NOMO-1 (cell line): ENCODE measurements around the gene OCA2.
"Not testable (repeated sequence)": the region's sequence is repeated elsewhere in the genome, so short reads cannot be mapped to it uniquely, and the experiment has no call there.

Experiments
- DNase-seq, 2 experiments: peaks; one replicate each; lab custom pipeline; 2025; ENCODE audit not compliant: unreplicated experiment in 2 of 2; lab: John Stamatoyannopoulos, UW

The OCA2 gene

DNA sequence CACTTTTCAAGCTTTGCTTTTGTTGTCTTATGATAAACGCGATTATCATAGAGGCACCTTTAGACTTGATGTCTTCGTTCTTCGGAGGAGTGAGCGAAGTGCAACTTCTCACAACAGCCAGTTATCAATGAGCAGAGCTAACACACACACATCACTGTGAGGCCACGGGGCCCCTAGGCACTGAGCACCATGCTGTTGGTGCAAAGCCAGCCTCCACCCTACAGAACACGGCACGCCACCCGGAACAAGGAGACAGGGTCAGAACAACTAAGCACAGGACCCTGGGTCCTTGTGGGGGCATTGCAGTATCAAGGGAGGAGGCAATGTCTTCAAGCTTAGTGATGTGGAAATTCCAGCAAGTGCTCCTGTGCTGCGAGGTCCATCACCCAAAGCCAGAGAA lies 244.5 kb downstream of the OCA2 start:
- DNase-seq, result no peak

DNA sequence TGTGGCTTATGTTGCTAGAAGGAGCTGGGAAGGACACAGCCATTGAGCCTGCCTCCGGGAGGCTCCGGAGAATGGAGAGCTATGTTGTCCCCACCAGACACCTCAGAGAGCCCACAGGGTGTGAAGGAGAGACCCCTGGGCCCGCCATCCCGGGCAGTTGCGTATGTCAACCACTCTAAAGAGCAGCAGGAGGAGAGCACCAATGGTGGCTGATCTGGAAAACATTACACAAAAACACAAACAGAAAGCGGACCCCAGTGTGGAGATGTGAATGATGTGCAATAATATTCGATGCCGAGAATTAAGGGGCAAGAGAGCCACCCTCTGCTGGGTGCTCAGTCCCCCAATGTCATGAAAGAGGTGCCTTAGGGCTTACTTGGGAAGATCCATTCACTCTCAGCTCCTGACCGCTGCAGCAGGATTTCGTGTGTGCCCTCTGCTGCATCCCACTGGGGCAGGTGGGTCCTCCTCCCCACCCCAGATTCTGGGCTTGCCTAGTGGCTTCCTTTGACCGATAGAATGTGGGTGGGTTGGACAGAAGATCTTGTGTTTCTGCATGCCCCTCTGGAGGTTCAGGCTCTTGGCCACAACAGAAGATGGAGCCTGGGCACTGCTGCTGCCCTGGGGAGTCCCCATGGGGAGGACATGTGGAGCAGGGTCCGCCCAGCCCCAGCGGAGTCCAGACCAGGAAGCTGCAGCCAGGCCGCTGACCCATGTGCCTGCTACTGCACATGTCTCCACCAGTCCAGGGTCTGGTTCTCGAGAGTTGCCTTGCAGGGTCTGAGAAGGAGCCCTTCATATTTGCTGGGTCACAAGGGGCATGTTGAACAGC lies 245.3 kb downstream of the OCA2 start:
- no peak for DNase-seq

DNA sequence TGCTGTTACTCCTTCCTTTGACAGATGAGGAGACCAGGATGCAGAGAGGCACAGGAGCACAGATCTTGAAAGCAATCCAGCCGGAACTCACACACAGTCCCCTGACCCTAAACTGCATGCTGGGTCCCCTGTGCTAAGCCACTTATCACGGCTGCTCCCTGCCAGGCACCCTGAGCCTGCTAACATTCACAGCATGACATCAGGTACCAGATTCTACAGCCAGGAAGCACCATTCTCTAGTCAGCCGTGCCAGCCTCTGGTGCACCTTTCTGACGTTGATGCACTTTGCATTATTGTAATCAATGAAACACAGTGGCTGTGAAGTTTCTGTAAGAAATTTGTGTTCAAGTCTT lies 247.3 kb downstream of the OCA2 start:
- DNase-seq, result no peak

DNA sequence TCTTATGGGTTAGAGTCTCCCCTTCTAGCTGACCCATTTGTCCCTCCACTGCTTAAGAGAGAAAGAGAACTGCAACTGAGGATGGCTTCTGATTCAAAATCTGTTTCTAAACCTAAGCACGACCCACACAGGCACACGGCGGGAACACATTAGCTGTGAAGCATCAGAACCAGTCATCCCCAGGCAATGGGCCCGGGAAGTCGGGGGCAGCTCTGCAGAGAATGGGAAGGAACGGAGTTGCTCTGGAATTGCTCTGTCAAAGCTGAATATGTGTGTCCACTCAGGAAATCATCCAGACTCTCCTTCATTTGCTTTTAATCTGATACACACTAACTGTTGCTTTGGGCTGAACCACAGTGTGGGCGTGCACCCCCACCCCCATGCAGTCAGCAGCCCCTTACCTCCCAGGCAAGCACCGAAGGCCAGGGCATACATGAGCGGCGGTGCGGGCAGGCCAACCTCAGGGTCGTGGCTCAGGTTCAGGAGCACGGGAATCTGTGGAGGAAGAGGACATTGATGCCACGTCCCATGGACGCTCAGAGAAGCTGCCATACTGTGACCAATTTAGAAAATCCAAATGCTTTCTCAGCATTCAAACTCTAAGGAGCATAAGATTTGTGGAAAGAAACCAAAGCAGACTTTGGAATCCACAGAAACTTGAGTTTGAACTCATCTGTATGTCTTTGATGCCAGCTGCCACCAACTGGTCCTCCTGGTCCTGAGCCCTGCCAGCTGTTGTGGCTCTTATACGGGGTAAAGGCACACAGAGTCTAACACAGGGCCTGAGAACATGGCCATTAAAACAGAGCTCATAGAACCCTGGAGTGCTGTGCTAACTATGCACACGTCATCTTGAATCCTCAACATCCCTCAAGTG lies 247.9 kb downstream of the OCA2 start:
- DNase-seq, result no peak

DNA sequence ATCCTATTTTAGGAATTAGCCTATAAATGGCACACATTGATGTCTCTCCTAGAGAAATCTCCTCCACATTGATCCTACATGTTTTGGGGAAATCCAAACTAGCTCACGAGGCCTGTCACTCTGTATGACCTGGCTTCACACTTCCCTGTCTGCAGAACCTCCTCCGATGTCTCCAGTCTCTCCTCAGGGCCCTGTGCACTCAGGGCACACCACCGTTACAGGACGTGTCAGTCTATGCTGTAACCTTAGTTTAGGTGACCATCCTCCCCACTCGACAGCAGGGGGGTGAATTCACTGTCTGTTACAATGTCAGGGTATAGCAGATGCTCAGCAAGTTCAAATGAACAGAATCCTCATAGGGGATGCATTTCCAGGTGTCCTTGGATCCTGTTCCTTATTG lies 249.1 kb downstream of the OCA2 start:
- DNase-seq, result no peak

DNA sequence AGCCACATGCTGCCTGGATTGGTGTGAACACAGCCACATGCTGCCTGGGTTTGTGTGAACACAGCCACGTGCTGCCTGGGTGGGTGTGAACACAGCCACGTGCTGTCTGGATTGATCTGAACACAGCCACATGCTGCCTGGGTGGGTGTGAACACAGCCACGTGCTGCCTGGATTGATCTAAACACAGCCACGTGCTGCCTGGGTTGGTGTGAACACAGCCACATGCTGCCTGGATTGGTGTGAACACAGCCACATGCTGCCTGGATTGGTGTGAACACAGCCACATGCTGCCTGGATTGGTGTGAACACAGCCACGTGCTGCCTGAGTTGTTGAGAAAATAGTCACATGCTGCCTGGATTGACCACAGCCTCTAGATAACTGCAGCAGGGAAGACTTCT lies 250.2 kb downstream of the OCA2 start:
- DNase-seq, result not testable (repeated sequence)

DNA sequence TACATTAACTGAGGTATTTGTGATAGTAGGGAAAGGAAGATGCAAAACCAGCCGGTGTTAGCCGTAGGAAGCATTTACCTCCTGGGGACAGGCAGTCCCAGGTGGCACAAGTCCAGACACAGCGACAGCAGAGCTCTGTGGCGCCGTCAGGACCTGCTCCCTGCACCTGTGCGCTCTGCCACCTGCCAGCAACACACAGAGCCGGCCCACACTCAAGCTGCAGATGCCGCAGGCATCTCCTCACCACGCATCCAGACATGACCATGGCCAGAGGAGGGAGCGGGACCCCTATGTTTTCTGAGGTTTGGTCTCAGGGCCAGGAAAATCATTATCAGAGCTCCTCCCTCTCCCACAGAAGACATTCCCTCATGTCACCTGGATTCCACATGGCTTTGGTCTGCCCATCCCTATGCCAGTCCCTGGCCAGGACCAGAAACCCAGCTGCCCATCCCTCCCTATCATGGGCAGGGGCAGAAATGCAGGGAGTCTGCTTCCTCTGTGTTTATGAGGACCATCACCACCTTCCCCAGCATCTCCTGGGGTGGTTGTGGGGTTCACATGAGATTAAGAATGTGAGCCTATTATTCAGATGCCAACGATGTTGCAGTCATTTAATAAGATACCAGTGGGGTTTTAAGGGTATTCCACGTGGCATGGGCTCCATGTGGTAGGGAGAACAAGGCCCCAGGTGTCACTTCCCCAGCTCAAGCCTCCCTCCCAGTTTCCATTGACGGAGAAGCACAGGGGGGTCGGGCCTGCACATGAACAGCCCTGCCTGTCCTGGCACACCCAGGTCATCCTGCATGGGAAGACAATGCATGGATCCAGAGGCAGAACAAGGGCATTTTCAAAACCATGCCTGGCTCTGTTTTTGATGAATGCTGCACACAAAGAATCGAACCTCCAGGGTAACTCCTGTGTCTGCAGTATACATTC lies 251.1 kb downstream of the OCA2 start:
- DNase-seq, result no peak

DNA sequence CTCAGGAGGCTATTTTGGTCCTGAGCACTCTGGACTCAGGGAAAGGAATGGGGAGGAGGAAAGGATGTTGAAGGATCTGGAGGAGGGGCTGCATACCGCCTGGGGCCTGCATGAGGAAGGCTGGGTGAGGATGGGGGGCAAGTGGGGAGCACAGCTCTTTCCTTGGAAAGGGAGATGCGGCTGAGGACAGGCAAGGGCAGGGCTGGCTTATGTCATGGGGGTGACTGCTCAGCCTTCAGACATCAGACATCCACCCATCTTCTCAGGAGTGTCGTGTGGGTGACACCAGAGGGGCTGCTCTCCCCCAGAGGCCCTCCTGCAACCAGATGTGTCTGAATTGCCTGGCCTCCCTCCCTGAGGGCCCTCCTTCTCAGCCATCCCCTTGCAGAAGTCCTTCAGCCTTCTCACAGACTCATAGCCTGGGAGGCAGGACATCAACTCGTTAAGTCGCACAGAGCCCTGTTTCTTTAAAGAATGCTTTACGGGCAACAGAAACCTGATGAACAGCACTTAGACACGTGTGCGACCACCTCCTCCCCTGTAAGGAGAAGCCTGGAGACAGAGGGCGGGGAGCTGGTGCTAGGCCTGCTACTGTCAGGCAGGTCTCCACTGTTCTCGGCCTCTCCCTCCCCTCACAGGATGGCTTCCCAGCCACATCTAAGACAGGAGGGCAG lies 252.3 kb downstream of the OCA2 start:
- no peak for DNase-seq

DNA sequence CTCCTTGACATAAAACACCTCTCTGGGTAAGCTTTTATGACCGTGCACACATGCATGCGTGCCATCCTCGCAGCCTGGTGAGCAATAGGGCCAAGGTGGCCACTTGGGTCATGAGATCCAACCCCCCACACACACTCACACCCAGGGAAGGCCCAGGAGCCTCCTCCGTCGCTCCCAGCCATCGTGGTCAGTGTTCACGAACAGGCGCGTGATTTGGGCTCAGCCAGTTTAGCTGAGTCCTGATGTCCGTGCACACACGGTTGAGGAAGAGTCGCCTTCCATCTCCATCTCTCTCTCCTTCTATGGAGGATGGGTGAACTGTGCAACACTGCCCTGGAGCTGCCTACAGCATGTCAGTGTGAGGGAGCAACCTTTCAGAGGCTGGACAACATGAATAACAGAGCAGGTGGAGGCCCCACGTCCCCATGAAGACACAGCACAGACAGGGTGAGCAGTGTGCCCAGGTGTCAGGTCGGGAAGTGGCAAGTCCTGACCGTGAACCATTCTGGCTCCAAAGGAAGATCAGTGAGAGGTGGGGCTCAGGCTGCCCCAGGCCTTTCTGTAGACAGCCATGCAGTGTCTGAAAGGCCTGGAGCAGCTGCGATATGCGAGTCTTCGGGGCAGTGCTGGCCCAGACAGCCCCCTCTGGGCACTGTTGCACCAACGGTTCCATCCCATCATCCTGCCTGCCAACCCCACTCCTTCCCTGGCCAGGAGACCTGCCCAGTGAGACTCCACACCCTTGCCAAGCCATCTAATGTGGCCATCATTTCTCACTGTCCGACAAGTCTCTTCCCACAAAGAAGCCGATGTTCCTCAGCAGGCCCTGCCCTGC lies 253.4 kb downstream of the OCA2 start:
- no peak for DNase-seq

DNA sequence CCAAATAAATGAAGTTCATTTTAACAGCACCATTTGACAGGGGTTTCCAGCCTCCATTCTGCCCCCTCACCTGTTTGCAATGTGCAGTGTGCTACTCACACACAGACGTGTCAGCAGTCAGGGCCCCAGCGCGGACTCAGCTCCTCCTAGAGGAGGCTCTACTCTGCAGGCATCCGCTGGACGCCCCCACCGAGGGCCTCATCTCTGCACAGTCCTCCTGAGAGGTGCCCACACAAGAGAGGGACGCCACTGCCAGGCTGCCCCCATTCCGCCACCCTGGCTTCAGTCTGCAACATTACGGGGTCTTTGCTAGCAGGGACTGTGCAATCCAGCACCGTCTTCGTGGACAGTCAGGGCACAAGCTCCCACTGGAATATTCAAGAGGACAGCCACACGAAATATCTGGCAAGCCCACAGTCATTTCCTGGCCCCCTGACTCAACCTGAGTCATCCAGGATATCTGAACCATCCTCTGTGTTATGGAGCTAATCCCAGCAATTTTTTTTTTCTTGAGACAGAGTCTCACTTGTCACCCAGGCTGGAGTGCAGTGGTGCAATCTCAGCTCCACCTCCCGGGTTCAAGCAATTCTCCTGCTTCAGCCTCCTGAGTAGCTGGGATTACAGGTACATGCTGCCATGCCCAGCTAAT lies 255.0 kb downstream of the OCA2 start:
- DNase-seq, result no peak

DNA sequence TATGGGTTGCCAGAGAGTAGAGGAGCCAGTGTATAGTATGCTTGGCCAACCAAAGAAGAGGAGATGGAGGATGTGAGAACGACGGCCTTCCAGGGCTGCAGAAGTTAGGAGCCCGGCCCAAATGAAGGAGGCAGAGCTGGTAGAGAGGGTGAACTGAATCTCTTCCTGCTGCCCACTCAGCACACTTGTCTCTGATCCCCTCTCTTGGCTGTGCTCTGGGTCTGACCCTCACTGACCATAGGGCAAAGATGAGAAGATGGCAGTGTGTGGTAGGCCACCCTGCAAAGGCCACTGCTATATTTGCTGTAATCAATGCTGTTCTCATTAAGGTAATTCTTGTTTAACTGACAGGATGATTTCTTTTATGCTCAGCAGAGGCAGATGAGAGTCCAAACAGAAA lies 256.0 kb downstream of the OCA2 start:
- no peak for DNase-seq

DNA sequence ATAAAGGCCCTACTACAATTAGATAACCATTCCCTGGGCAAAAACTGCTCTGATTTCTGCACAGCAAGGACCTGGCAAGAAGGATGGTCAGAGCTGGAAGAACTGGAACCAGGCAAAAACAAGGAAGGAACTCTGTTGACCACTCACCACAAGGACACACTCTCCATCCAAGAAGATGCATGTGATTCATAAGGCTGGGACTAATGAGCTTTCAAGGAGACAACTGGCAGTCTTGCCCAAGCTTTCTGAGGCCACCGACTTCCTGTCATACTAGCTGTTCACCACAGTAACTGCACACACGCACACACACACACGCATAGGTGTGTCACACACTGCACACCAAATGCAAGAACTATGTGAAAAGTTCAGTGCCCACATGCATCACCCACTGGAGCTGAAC lies 256.6 kb downstream of the OCA2 start:
- DNase-seq, result no peak

DNA sequence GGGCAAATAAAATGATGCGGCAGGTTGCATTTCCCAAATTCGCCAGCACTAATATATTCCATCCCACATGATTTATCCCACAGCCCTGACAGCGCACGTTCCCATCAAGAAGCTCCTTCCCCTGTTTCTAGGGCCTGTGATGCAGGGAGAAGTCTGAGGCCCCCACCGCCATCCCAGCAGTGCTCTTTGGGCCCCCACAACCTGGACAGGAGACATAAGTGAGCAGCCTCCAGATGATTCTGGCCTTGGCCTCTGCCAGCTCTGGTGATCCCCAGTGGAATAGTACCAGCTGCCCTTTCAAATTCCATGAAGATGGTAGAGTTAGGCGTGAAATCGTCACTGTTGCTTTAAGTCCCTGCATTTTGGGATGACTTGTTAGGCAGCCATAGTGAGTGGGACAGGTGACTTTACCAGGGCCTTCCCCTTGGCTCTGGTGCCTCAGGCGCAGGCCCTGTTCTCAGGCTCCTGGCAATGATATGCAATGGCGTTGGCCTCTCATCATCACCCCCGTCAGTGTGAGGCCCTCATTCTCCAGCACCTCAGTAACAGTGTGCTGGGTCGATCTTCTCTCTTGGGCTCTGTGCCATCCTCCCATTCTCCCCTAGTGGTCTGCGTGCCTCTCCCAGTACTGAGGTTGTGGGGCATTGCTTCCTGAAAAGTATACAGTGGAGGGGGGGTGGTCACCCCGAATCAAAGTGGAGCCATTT lies 263.7 kb downstream of the OCA2 start:
- no peak for DNase-seq

DNA sequence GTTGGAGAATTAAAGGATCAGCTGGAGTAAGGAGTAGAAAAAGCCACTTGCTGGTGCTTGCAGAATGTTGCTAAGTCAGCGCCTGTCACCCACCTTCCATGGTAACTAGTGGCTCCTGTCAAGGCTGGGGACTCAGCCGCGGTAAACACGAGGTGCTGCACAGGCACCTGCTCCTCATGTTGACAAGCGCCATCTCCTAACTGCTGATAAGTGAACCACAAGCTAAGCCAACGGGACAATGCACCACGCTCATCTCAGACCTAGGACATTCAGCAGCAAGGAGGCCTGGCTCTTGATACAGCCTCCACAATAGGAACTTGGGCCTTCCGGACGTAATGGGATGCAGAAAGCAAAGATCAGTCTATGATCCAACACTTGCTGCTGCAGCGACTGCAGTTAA lies 264.4 kb downstream of the OCA2 start:
- no peak for DNase-seq

DNA sequence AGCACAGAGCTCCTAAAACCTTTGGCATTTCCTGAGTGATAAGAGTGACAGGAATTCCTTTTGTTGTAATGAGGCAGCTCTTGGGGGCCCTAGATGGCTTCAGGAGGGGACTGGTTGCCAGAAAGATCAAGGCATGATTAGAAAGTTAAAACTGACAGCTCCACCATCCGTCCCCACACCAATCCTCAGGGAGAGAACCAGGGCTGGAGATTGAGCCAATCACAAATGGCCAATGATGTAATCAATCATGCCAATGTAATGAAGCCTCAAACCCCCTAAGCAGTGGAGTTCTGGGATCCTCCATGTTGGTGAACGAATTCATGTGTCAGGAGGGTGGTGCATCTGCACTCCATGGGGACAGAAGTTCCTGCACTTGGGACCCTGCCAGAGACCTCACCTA lies 265.1 kb downstream of the OCA2 start:
- no peak for DNase-seq

DNA sequence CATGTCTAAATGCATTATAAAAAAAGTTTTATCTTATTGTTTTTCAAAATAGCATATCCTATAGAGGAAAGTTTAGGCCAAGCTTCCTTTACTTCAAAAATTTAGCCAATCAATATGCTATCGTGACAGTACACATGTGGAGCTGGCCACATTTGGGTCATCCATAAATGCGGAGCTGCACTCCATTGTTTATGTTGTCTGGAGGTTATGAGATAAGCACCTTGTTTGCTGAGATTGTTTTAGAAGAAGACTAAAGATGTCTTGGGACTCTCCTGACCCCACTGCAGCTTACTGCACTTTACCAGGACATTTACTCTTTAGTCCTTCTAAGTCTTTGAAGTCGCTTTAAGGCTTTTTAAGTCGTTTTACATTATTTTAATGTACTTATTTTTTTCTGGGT lies 265.9 kb downstream of the OCA2 start:
- no peak for DNase-seq

DNA sequence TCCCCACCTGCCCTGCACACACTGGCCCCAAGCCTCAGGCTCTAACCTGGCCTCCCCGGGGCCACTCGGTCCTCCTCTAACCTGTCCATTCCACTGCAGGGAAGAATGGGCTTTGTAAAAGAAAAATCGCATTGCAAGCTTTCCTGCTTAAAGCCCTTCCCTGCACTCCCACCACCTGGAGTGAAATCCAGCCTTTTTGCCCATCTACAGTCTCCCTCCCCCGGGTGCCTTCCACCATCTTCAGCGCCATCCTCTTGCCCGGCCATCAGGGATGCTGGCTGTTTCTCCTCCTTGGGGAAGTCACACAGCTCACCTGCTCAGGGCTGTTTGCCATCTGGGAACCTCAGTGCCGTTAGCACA lies 266.9 kb downstream of the OCA2 start:
- DNase-seq, result no peak

DNA sequence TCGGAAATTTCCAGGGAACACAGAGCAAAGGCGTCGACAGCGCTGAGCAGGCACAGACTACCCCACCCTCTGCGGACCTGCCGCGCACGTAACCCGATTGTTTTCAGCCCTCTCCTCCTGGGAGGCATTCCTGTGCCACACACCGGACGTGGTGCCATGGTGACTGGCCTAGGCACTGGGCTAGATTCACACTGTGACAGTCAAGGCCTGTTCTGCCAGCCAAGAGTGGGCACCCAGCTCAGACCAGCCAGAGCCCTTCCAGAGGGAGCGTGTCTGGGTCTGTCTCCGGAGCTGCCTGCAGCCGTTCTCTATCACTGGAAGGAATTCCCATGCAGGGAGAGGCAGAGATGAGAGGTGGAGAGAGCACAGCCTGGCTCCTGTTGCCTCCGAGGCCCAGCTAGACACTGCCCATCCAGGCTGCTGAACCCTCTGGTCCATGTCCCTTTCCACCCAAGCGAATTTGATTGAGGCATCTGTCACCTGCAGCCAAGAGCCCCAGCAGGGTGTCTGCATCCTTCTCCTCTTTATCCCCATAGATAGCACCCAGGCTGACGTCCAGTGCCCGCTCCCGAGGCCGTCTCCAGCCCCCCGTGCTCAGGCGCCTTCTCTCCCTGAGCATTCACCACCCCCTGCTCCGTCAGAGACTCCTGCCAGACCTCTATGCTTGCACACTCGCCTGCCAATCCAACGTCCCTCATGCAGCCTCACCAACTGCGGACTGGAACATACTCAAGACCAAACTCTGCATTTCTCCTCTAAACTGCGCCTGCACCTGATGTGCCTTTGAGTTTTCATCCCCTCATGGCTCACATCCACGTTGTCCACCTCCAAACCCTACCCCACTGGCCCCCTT lies 267.5 kb downstream of the OCA2 start:
- no peak for DNase-seq
